Kidney (tissue), 14 donors: ENCODE data around the gene MEI1. TPM values are rescaled to one million over a fixed set of nuclear protein-coding genes. Genes with fewer than 3 reads are reported as not detected.

ENCODE experiments used
- DNase-seq, 5 donors: peaks; one replicate each; pipeline ENCODE4 v3.0.0-alpha.2; 2013 to 2020
- FAIRE-seq: peaks from 2 replicates; lab custom pipeline; 2012; peaks lifted over from hg19 to GRCh38; lab: Jason Lieb, UNC
- H3K27ac ChIP-seq, 2 donors: one replicate each; pipeline ENCODE4 v1.7.0; 2013; ENCODE audit warnings: low read depth in 2 of 2, low read length in 2 of 2, inconsistent platforms in 1 of 2
- H3K27me3 ChIP-seq: one replicate; pipeline ENCODE4 v1.7.1; 2013; ENCODE audit warnings: low read length, inconsistent platforms; ENCODE audit not compliant: control insufficient read depth, insufficient read depth
- H3K36me3 ChIP-seq, 3 donors: one replicate each; pipeline versions ENCODE4 v1.7.0 to v1.7.1; 2013; ENCODE audit warnings: low read length in 3 of 3, control low read depth in 1 of 3, inconsistent platforms in 1 of 3; ENCODE audit not compliant: insufficient read depth in 3 of 3, control insufficient read depth in 2 of 3
- H3K4me1 ChIP-seq, 3 donors: one replicate each; pipeline versions ENCODE4 v1.7.0 to v1.7.1; 2013; ENCODE audit warnings: low read length in 3 of 3, inconsistent platforms in 1 of 3, low read depth in 1 of 3; ENCODE audit not compliant: control insufficient read depth in 2 of 3, insufficient read depth in 2 of 3
- H3K4me3 ChIP-seq, 3 donors: one replicate each; pipeline versions ENCODE4 v1.7.0 to v1.8.1; 2013; ENCODE audit warnings: low read length in 3 of 3, control low read depth in 1 of 3, inconsistent platforms in 1 of 3
- H3K9ac ChIP-seq, 3 donors: one replicate each; pipeline versions ENCODE4 v1.7.0 to v1.7.1; 2013; ENCODE audit warnings: low read length in 3 of 3, control low read depth in 1 of 3, inconsistent platforms in 1 of 3
- H3K9me3 ChIP-seq, 3 donors: one replicate each; pipeline versions ENCODE4 v1.7.0 to v1.7.1; 2013; ENCODE audit warnings: low read length in 3 of 3, control low read depth in 1 of 3, inconsistent platforms in 1 of 3; ENCODE audit not compliant: control insufficient read depth in 2 of 3, insufficient read depth in 1 of 3
- intact Hi-C: fragments of 100-400 bp; cut with DNase I; formaldehyde crosslinking; loops from one replicate; pipeline ENCODE4 v1.11.1; 2022
- polyA plus RNA-seq: library from polyadenylated mRNA; stranded (reverse); fragments of 350-450 nt; fragmentation: Illumina TruSeq; extraction: RNeasy Lipid Tissue Mini Kit (QIAGEN cat#74804); gene quantifications from one replicate; pipeline ENCODE4 v1.2.3, GENCODE V29; 2014; ENCODE audit warnings: low read depth, low replicate concordance; ENCODE audit not compliant: insufficient read depth
- total RNA-seq: library from RNA; stranded (reverse); fragmentation: NEBNext Ultra II Directional; extraction: Animal tissue kit (Norgen Biotek cat#: 25700); gene quantifications from one replicate; pipeline ENCODE4 v1.2.1, GENCODE V29; 2021
- TF ChIP-seq, protein P1 (sequence below): IDR thresholded peaks from 3 replicates; pipeline ENCODE4 v1.5.1; 2012; ENCODE audit warnings: mild to moderate bottlenecking, moderate library complexity, borderline replicate concordance; ENCODE audit not compliant: insufficient read depth; ENCODE audit errors: extremely low read depth
- donor health status: control.
- donor health status: control.
- donor health status: control.
- donor health status: control.
- donor health status: control.
- donor health status: DM: yes; HTN: yes; CAD: no.
- donor health status: Normal renal cell carcinoma (clear cell type).

MEI1 gene
- total and polyA plus RNA-seq, 2 donors from 2014 or later = 2.4 to 14.6 TPM

DNA sequence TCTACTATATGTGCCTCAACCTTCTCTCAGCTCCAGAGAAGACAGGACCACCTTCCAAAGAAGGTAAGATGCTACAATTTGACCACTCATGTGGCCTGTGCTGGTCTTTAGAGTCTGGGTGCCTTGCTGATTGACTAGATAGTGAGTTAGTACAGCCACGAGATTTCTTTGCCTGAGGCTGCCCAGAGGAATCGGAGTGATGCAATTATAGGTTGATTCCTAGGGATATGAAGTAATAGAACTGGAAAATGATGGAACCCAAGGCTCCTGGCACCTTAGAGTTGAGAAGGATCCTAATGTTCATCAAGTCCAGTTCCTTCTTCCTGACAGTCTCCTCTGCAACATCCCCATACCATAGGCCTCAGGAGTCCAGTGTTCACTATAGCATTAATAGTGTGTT is 54.7 kb downstream of the MEI1 start:
- TF ChIP-seq, protein P1, sequence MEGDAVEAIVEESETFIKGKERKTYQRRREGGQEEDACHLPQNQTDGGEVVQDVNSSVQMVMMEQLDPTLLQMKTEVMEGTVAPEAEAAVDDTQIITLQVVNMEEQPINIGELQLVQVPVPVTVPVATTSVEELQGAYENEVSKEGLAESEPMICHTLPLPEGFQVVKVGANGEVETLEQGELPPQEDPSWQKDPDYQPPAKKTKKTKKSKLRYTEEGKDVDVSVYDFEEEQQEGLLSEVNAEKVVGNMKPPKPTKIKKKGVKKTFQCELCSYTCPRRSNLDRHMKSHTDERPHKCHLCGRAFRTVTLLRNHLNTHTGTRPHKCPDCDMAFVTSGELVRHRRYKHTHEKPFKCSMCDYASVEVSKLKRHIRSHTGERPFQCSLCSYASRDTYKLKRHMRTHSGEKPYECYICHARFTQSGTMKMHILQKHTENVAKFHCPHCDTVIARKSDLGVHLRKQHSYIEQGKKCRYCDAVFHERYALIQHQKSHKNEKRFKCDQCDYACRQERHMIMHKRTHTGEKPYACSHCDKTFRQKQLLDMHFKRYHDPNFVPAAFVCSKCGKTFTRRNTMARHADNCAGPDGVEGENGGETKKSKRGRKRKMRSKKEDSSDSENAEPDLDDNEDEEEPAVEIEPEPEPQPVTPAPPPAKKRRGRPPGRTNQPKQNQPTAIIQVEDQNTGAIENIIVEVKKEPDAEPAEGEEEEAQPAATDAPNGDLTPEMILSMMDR = no peak
- FAIRE-seq = no peak
- intact Hi-C loops = no loop called here

DNA sequence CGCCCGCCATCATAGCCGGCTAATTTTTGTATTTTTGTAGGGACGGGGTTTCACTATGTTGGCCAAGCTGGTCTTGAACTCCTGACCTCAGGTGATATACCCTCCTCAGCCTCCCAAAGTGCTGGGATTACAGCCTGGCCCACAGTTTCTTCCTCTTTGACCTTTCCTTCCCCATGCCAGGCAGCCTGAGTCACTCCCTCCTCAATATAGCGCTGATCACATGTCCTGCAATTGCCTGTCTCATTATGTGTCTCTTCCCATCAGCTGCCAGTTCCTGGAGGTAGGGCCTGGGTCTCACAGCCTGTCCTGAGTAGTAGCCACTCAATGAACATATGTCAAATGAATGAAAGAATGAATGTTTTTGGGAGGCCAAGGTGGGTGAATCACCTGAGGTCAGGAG is 58.2 kb downstream of the MEI1 start:
- no peak for DNase-seq
- Histone ChIP-seq H3K9ac (no peak overlapping the region), H3K27ac (no peak overlapping the region), H3K27me3 (no peaks in the 10 kb centered on the region), H3K9me3 (no peaks in the 10 kb centered on the region), H3K4me1 (no peaks in the 10 kb centered on the region), H3K36me3 (no peaks in the 10 kb centered on the region), H3K4me3 (no peak overlapping the region)
- TF ChIP-seq, protein P1 = no peak
- intact Hi-C loops = no loop called here
- FAIRE-seq = no peak

More for the DNA sequence above, 54.7 kb downstream of the MEI1 start:
- DNase-seq = no peak
- no peaks in the 10 kb centered on the region for H3K9me3 ChIP-seq
- H3K27ac ChIP-seq = no peak overlapping the region
- no peaks in the 10 kb centered on the region for H3K27me3 ChIP-seq
- no peak overlapping the region for H3K9ac ChIP-seq
- no peak overlapping the region for H3K4me3 ChIP-seq
- H3K36me3 ChIP-seq = no peaks in the 10 kb centered on the region
- H3K4me1 ChIP-seq = no peaks in the 10 kb centered on the region

DNA sequence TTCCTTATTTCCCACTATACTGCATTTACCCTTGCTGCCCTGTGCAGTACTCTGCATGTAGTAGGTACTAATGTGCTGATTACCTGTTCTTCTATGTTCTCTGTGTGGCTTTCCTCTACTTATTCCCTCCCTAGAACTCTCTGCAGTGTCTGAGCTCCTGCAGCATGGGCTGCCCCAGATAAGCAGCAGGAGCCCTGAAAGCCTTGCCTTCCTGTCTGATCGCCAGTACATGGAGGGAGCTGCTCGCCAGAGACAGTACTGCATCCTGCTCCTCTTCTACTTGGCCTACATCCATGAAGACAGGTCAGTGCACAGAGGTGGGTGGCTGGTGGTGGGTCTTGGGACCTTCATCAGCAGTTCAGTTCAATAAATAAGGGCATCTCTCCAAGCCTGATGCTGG is 58.9 kb downstream of the MEI1 start:
- no peaks in the 10 kb centered on the region for H3K9me3 ChIP-seq
- no peak overlapping the region for H3K4me3 ChIP-seq
- H3K4me1 ChIP-seq = no peaks in the 10 kb centered on the region
- TF ChIP-seq, protein P1 = no peak
- no peaks in the 10 kb centered on the region for H3K27me3 ChIP-seq
- DNase-seq = no peak
- H3K9ac ChIP-seq = no peak overlapping the region
- no peak overlapping the region for H3K27ac ChIP-seq
- no peaks in the 10 kb centered on the region for H3K36me3 ChIP-seq
- intact Hi-C loops = no loop called here
- FAIRE-seq = no peak
